ENCODE measurements around the gene TGFBR3. TPM values are rescaled to one million over a fixed set of nuclear protein-coding genes. Genes with fewer than 3 reads are reported as not detected.

Gene TGFBR3
- total RNA-seq, 2 donors from 2014 or later: 60.8 to 62.4 TPM

DNA sequence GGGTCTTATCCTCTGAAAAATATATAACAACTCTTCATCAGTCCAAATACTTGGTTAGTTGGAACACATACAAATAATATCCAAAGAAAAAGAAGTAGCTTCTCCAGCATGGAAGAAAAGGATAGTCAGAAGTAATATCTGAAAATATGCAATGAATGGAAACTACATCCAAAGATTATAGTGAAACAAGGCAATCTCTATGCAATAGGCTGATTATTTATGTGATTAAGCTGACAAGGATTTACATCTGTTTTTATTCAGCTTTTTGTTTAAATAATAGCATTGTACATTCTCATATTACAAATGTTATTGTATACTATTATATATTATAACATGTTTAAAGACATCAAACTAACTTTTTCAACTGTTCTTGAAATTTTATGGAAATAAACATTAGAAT is 15.3 kb upstream of the TGFBR3 start:
- Histone ChIP-seq H3K9me3 (no peaks in the 10 kb centered on the region), H3K4me1 (ENCODE audit: control insufficient read depth in 1 of 2, low read depth in 2 of 2) (no peaks in the 10 kb centered on the region), H3K27me3 (replicated peaks; ENCODE audit: insufficient read depth) (no peaks in the 10 kb centered on the region), H3K27ac (no peak overlapping the region), H3K4me3 (no peak overlapping the region), H3K36me3 (no peaks in the 10 kb centered on the region)
- ATAC-seq (ENCODE audit: insufficient number of reproducible peaks, low FRiP score, low read depth) (no peak), DNase-seq (ENCODE audit: low spot score) (no peak)
- TF ChIP-seq, protein P1, sequence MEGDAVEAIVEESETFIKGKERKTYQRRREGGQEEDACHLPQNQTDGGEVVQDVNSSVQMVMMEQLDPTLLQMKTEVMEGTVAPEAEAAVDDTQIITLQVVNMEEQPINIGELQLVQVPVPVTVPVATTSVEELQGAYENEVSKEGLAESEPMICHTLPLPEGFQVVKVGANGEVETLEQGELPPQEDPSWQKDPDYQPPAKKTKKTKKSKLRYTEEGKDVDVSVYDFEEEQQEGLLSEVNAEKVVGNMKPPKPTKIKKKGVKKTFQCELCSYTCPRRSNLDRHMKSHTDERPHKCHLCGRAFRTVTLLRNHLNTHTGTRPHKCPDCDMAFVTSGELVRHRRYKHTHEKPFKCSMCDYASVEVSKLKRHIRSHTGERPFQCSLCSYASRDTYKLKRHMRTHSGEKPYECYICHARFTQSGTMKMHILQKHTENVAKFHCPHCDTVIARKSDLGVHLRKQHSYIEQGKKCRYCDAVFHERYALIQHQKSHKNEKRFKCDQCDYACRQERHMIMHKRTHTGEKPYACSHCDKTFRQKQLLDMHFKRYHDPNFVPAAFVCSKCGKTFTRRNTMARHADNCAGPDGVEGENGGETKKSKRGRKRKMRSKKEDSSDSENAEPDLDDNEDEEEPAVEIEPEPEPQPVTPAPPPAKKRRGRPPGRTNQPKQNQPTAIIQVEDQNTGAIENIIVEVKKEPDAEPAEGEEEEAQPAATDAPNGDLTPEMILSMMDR (IDR thresholded peaks at IDR 0.05): no peak

DNA sequence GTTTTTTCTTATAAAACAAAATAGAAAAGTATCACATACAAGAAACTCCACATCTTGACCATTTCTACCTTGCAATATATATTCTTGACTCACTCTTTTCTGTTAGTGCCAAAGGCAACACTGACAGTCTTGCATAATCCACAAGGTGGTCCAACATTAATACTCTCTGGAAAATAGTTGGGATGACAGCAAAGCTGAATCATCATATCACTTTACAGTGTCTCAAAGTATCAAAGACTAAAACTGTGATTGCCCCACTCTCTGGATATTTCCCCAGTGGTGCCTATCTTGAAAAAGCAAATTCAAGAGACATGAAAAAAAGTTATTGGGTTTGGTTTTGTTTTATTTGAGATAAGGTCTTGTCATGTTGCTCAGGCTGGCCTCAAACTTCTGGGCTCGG is 14.6 kb upstream of the TGFBR3 start:
- H3K27ac ChIP-seq: no peak overlapping the region
- no peak for DNase-seq (ENCODE audit: low spot score)
- TF ChIP-seq, protein P1 (IDR thresholded peaks at IDR 0.05): no peak
- no peaks in the 10 kb centered on the region for H3K4me1 ChIP-seq (ENCODE audit: control insufficient read depth in 1 of 2, low read depth in 2 of 2)
- H3K4me3 ChIP-seq: no peak overlapping the region
- H3K27me3 ChIP-seq (replicated peaks; ENCODE audit: insufficient read depth): no peaks in the 10 kb centered on the region
- ATAC-seq (ENCODE audit: insufficient number of reproducible peaks, low FRiP score, low read depth): no peak
- H3K9me3 ChIP-seq: no peaks in the 10 kb centered on the region
- no peaks in the 10 kb centered on the region for H3K36me3 ChIP-seq

DNA sequence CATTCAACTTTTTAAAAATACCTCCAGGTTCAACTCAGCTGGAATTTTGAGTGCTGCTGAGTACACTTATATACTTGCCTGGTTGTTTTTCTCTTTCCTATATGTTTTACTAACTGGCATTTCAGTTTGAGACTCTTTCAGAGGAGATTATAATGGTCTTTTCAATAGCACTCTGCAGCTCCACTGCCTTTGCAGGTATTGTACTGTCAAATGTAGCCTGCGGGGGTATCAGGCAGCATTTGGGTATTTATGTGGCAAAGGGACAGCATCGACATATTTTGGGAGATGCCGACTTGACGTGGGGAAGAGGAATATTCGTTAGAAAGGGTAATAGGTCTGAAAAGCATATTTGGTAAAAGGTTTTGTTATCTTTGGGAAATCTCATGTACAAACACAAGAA is 11.1 kb upstream of the TGFBR3 start:
- ATAC-seq (ENCODE audit: insufficient number of reproducible peaks, low FRiP score, low read depth) (no peak), DNase-seq (ENCODE audit: low spot score) (no peak)
- TF ChIP-seq, protein P1 (IDR thresholded peaks at IDR 0.05): no peak
- Histone ChIP-seq H3K9me3 (no peaks in the 10 kb centered on the region), H3K36me3 (no peaks in the 10 kb centered on the region), H3K4me1 (ENCODE audit: control insufficient read depth in 1 of 2, low read depth in 2 of 2) (peaks cover 3 to 4% of the 10 kb centered on the region in 2 donors), H3K4me3 (no peak overlapping the region), H3K27ac (no peak overlapping the region), H3K27me3 (replicated peaks; ENCODE audit: insufficient read depth) (no peaks in the 10 kb centered on the region)

DNA sequence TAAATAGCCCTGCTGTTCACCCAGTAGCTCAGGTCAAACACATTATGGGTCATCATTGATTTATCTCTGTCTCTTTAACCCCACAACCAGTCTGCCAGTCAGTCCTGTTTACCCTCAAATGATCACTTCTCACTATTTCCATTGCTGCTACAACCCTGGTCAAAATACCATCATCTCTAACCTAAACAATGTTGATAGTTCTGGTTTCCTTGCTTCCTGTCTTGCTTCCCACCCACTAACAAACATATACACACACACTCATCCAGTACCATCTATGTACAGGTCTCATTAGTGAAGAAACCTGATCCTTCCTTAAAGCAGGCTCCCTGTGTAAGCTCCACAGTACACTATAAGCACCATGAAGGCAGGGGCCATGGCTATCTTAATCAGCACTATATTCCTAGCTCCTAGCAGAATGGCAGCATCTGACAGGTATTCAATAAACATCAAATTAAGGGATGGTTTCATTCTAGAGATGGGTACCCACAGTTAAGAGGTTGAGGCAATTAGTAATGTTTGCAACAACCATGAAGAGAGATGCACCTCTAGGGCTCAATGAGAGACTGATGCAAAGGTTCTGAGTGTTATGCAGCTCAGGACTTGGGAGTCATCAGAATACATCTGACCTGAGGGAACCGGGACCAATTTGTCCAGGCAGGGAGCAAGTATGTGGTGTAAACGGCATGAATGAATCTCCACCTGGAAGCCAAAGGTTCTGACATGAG is 10.0 kb upstream of the TGFBR3 start:
- TF ChIP-seq, protein P1 (IDR thresholded peaks at IDR 0.05): no peak
- DNase-seq (ENCODE audit: low spot score) (no peak), ATAC-seq (ENCODE audit: insufficient number of reproducible peaks, low FRiP score, low read depth) (no peak)
- Histone ChIP-seq H3K27ac (no peak overlapping the region), H3K27me3 (replicated peaks; ENCODE audit: insufficient read depth) (no peaks in the 10 kb centered on the region), H3K36me3 (no peaks in the 10 kb centered on the region), H3K4me3 (no peak overlapping the region), H3K9me3 (no peaks in the 10 kb centered on the region), H3K4me1 (ENCODE audit: control insufficient read depth in 1 of 2, low read depth in 2 of 2) (peaks cover 7 to 9% of the 10 kb centered on the region in 2 donors)

DNA sequence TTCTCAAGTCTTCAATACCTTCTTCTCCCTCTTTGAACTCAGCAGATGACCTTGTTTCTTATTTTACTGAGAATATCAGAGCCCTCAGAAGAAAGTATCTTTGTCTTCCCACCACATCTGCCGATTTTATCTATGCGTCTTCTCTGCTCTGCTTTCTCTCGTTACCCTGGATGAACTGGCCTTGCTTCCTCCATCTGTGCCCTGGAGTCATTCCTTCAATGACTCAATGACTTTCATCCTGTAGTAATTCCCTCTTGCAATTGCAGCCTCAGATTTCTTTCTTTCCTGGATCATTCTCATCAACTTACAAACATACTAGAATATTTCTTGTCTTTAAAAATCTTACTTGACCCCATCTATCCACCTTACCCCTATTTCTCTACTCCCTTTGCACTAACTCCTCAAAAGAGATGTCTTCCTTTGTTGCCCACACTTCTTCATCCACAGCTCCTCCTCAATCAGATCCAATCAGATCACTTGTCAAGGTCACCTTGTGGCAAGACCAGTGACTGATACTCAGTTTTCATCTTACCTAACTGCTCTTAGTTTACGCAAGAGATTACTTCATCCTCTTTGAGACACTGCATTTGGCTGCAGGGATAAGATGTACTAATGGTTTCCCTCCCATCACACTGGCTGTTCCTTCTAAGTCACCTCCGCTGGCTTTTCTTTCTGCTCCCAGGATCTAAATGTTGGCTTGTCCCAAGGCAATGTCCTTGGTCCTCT is 8.2 kb upstream of the TGFBR3 start:
- no peaks in the 10 kb centered on the region for H3K27me3 ChIP-seq (replicated peaks; ENCODE audit: insufficient read depth)
- peaks cover 7 to 9% of the 10 kb centered on the region in 2 donors for H3K4me1 ChIP-seq (ENCODE audit: control insufficient read depth in 1 of 2, low read depth in 2 of 2)
- H3K27ac ChIP-seq: no peak overlapping the region
- TF ChIP-seq, protein P1 (IDR thresholded peaks at IDR 0.05): no peak
- no peaks in the 10 kb centered on the region for H3K36me3 ChIP-seq
- no peak overlapping the region for H3K4me3 ChIP-seq
- ATAC-seq (ENCODE audit: insufficient number of reproducible peaks, low FRiP score, low read depth) (no peak), DNase-seq (ENCODE audit: low spot score) (no peak)
- no peaks in the 10 kb centered on the region for H3K9me3 ChIP-seq
